Mesothelial cell of epicardium (in vitro differentiated cells): ENCODE data around the gene KRT8. TPM values are rescaled to one million over a fixed set of nuclear protein-coding genes. Genes with fewer than 3 reads are reported as not detected.

Experiments used
- DNase-seq, 2 experiments: peaks; one replicate each; pipeline ENCODE4 v3.0.0; 2021; ENCODE audit warnings: low spot score in 2 of 2; ENCODE audit not compliant: unreplicated experiment in 2 of 2
- H3K27ac Mint-ChIP-seq: 2 replicates; pipeline ENCODE4 v1.8.0; 2021; ENCODE audit warnings: mixed read lengths
- H3K27me3 Mint-ChIP-seq: 2 replicates; pipeline ENCODE4 v1.8.0; 2021; ENCODE audit warnings: low read depth, mixed read lengths
- H3K36me3 Mint-ChIP-seq: 2 replicates; pipeline ENCODE4 v1.8.0; 2021; ENCODE audit warnings: mixed read lengths
- H3K4me1 Mint-ChIP-seq: 2 replicates; pipeline ENCODE4 v1.8.0; 2021; ENCODE audit warnings: mixed read lengths
- H3K4me3 Mint-ChIP-seq: 2 replicates; pipeline ENCODE4 v1.8.0; 2021; ENCODE audit warnings: mild to moderate bottlenecking, moderate library complexity, mixed read lengths
- H3K9me3 Mint-ChIP-seq: 2 replicates; pipeline ENCODE4 v1.8.0; 2021; ENCODE audit warnings: mixed read lengths
- total RNA-seq: library from RNA; stranded (reverse); gene quantifications from 3 replicates; pipeline ENCODE4 v1.2.1, GENCODE V29; 2021
- TF ChIP-seq, protein P1 (sequence below): fragments of 200-600 bp; sonication (generic); IDR thresholded peaks from one replicate; pipeline ENCODE4 v1.5.0; 2021; ENCODE audit warnings: antibody characterized with exemption; ENCODE audit not compliant: unreplicated experiment

The KRT8 gene
- total RNA-seq, 1 donor from 2014 or later: 1,131 TPM

DNA sequence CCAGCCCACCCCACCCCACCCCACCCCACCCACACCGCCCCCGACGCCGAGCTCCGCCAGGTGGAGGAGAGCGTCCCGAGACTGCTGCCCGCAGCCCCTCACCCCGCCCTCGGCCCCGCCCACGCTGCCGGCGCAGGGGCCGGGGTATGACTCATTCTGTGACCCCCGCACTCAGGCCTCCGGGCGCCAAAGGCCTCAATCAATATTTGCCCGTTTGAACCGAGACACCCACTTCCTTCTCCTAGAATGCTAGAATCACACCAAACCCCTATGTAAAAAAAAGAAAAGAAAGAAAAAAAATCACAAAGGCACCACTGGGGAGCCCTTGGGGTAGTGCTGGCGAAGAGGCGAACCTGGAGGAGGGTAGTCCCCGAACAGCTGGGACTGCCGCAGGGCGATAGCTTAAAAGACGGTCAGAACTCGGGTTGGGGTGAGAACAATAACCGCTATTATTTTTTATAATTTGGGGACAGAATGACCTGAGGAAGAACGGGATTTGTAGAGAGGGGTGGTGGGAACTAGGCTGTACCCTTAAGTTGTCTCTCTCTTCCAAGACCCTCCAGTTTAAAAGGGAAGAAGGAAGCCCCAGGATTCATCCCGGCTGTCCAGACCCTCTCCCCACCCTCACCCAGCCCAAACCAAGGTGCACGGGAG lies 894 bp downstream of the KRT8 start:
- TF ChIP-seq, protein P1, sequence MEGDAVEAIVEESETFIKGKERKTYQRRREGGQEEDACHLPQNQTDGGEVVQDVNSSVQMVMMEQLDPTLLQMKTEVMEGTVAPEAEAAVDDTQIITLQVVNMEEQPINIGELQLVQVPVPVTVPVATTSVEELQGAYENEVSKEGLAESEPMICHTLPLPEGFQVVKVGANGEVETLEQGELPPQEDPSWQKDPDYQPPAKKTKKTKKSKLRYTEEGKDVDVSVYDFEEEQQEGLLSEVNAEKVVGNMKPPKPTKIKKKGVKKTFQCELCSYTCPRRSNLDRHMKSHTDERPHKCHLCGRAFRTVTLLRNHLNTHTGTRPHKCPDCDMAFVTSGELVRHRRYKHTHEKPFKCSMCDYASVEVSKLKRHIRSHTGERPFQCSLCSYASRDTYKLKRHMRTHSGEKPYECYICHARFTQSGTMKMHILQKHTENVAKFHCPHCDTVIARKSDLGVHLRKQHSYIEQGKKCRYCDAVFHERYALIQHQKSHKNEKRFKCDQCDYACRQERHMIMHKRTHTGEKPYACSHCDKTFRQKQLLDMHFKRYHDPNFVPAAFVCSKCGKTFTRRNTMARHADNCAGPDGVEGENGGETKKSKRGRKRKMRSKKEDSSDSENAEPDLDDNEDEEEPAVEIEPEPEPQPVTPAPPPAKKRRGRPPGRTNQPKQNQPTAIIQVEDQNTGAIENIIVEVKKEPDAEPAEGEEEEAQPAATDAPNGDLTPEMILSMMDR: no peak
- Mint-ChIP-seq H3K36me3 (peaks cover 27% of the 10 kb centered on the region), H3K9me3 (no peaks in the 10 kb centered on the region), H3K27ac (peak overlapping the region; percentile 91), H3K4me1 (peaks cover 73% of the 10 kb centered on the region), H3K4me3 (peak overlapping the region; percentile 98), H3K27me3 (no peaks in the 10 kb centered on the region)
- peak in 1 of 2 experiments; percentile 59 for DNase-seq

DNA sequence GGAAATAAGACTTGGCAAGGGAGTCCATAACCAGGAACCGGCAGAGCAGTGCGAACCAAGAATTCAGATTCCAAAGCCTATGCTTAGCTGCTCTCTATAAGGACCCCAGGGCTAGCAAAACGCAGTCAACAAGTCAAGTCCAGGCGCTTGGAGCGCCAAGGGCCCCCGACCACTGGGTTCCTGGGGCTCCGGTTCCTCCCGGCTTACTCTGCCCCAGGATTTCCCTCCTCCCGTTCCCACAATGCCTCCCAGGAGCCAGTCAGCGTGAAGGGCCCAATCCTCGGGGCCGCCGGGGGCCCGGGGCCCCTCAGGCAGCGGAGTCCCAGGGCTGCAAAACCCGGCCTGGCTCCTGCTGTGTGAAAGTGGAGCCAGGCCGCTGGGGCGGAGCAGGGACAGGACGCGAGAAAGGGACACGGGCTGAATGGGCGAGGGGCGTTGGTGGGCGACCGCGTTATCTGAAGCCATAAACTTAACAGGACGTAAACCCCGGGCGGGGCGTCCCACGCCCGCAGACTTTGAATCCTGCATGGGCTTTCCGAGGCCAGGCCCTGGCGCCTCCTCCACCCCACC lies 1.5 kb downstream of the KRT8 start:
- H3K27ac Mint-ChIP-seq: peak overlapping the region; percentile 85
- H3K36me3 Mint-ChIP-seq: peaks cover 27% of the 10 kb centered on the region
- H3K27me3 Mint-ChIP-seq: no peaks in the 10 kb centered on the region
- TF ChIP-seq, protein P1: no peak
- H3K4me1 Mint-ChIP-seq: peaks cover 69% of the 10 kb centered on the region
- peak overlapping the region; percentile 98 for H3K4me3 Mint-ChIP-seq
- peak; percentile 59 to 79 for DNase-seq
- no peaks in the 10 kb centered on the region for H3K9me3 Mint-ChIP-seq

DNA sequence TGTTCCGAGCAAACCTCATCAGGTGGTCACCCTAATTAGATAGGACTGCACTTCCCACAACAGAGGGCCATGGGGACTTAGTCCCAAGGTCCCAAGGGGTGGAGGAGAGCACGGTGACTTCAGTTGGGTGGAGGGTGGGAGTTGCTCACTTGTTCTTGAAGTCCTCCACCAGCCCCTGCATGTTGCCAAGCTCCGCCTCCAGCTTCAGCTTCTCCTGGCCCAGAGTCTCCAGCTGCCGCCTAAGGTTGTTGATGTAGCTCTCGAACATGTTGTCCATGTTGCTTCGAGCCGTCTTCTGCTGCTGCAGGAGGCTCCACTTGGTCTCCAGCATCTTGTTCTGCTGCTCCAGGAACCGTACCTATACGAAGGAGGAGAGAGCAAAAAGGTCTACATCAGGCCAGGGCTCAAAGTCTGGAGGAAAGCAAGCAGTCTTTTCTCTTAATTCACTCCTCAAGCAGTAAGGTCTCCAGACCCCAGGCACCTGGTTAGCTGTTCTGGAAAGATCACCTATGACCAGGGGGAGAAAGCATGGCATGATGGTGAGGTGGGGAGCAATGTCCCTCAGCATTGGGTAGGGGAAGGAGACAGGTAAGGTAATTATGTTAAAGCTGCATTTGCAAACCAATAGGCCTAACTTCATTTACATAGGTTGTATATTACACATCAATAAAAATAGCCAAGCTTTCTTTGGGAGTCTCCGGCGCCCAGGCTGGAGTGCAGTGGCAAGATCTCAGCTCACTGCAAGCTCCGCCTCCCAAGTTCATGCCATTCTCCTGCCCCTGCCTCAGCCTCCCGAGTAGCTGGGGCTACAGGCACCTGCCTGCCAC lies 2.9 kb downstream of the KRT8 start:
- no peak for DNase-seq
- Mint-ChIP-seq H3K27me3 (no peaks in the 10 kb centered on the region), H3K9me3 (no peaks in the 10 kb centered on the region), H3K27ac (peak overlapping the region; percentile 91), H3K4me3 (peak overlapping the region; percentile 98), H3K4me1 (peaks cover 61% of the 10 kb centered on the region), H3K36me3 (peaks cover 27% of the 10 kb centered on the region)
- TF ChIP-seq, protein P1: no peak

DNA sequence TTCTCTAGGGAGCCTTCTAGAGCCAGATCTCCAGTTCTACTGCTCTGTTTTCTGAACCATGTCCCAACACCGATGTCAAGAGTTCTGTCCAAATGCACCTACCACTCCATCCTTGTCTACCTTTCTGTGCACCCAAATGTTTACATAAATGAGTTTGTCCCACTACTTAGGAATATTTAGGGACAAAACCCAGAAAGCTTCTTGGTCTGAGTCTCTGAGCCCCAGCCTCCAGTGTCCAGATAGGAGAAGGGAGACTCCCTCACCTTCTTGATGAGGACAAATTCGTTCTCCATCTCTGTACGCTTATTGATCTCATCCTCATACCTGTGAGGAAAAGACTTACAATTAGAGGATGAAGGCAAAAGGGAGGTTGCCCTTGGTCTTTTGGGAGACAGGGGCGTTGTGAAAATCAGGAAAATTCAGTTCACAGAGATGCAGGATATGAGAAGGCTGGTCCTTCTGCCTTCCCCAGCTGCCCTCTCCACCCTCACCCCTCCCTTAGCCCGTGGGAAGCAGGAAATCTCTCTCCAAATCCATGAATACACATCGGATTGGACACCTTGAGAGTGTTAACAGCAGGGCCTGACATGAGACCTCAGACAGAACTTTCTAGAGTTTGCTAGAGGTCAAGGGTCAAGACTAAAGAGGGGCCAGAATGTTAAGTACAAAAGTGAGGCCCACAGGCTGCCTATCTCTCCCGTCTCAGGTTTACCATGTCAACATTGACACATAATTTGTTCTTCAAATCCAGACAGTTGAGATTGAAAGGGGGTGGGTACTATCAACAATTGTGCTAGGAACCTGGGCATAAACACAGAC lies 3.8 kb downstream of the KRT8 start:
- Mint-ChIP-seq H3K27ac (peak overlapping the region; percentile 91), H3K4me1 (peaks cover 61% of the 10 kb centered on the region), H3K4me3 (peak overlapping the region; percentile 98), H3K9me3 (no peaks in the 10 kb centered on the region), H3K36me3 (peaks cover 32% of the 10 kb centered on the region), H3K27me3 (no peaks in the 10 kb centered on the region)
- no peak for DNase-seq
- TF ChIP-seq, protein P1: no peak

DNA sequence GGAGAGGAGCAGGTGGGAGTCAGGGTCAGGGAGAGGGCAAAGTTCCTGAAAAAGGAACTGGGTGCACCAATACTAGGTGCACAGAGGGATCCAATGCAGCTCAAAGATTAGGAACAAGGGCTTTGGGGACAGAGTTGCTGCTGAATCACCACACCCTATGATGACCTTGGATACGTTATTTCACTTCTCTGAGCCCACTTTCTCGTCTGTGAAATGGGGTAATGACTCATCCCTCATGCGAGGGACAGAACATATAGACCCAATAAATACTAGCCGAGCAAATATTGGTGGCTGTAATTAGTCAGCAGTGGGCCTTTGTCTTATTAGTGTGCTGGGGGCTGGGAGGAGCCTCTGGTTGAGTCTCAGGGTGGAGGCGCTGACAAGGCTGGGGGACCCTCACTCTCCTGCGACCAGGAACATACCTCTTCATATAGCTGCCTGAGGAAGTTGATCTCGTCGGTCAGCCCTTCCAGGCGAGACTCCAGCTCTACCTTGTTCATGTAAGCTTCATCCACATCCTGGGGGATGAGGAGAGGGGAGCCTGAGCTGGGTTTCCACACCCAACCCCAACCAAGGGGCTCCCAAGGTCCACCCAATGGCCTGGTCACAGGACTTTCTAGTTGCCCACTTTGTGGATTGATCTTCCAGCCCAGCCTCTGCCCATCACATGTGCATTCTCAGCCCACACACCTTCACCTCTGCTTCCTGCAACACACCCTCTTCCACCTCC lies 4.5 kb downstream of the KRT8 start:
- H3K36me3 Mint-ChIP-seq: peaks cover 32% of the 10 kb centered on the region
- H3K27me3 Mint-ChIP-seq: no peaks in the 10 kb centered on the region
- H3K4me3 Mint-ChIP-seq: peak overlapping the region; percentile 98
- H3K4me1 Mint-ChIP-seq: peaks cover 61% of the 10 kb centered on the region
- TF ChIP-seq, protein P1: no peak
- no peak for DNase-seq
- H3K9me3 Mint-ChIP-seq: no peaks in the 10 kb centered on the region
- peak overlapping the region; percentile 91 for H3K27ac Mint-ChIP-seq
